C4-2B (cell line): Measurements from ENCODE around the gene DDX39B.
"Not testable (repeated sequence)": the region's sequence is repeated elsewhere in the genome, so short reads cannot be mapped to it uniquely, and the experiment has no call there.

Experiments
- H3K27ac ChIP-seq: fragments of 450-650 bp; 2 replicates; pipeline ENCODE4 v1.5.1; 2017
- CTCF ChIP-seq: fragments of 450-650 bp; conservative IDR thresholded peaks from 2 replicates; pipeline ENCODE4 v1.5.1; 2017; ENCODE audit warnings: mild to moderate bottlenecking
- ZFX ChIP-seq: fragments of 450-650 bp; IDR thresholded peaks from 2 replicates; pipeline ENCODE4 v1.6.1; 2017

DDX39B gene

GRCh38 chr6:31502586-31502985, 39.2 kb downstream of the DDX39B start:
- no peak overlapping the region for H3K27ac ChIP-seq
- TF ChIP-seq CTCF (no peak), ZFX (no peak)

GRCh38 chr6:31499648-31500047, 42.2 kb downstream of the DDX39B start:
- not testable (repeated sequence) for H3K27ac ChIP-seq

DNA sequence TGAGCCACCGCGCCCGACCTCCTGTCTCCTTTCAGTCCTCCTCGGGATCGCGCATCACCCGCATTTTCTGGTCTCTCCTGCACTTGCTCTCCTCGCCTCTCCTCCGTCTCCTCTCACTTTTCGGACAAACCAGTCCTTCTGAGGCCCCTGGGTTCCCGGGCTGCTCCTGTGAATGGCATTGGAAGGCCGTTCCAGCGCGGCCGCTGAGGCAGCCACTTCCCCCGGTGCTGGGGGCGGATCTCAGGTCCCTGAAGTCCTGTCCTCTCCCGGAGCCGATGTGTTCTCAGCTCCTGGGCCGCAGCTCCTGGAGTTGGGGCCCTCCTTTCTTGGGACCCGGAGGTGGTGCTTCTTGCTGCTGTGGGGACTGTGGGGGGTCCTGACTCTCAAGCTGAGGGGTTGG, 43.1 kb downstream of the DDX39B start:
- TF ChIP-seq CTCF (no peak), ZFX (no peak)
- no peak overlapping the region for H3K27ac ChIP-seq

GRCh38 chr6:31497531-31498476, 44.0 kb downstream of the DDX39B start, which contains the start of gene MICB:
TSS of gene MICB (plus strand) at chr6:31498145. CDS start at chr6:31498194, 49 bp downstream.
- TF ChIP-seq CTCF: no peak
- TF ChIP-seq ZFX: no peak
- no peak within 1 kb of the TSS for H3K27ac ChIP-seq

DNA sequence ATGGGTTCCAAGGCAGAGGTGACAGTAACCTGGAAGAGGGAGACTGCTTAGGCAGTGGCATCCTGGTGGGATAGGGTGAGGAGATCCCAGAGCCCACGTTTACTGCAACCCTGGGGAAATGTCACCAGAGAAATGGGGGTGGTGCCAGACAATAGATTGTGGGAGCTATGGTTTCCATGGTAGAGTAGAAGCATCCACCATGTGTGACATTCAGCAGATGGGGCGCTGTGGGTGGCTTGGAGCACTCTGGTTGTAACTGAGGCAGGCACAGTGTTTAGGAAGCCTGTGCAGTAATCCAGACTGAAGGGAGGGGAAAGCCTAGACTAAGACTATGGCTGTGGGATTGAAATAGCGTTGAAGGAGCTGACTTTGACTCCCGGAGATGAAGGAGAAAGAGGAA, 45.0 kb downstream of the DDX39B start:
- not testable (repeated sequence) for H3K27ac ChIP-seq

DNA sequence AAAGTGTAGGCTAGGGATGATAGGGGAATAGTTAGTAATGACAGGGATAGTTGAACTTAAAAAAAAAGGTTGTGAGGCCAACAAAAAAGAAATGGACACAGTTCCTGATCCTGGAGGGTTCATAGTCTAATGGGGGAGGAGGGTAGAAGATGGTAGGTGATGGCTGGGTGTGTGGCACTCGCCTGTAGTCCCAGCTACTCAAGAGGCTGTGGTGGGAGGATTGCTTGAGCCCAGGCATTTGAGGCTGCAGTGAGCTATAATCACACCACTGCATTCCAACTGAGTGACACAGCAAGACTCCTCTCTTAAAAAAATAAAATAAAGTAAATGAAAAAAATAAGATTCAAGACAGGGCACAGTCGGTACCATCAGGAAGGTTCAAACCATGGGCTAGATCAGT, 46.2 kb downstream of the DDX39B start:
- H3K27ac ChIP-seq: no peak overlapping the region
- no peak for TF ChIP-seq CTCF
- no peak for TF ChIP-seq ZFX

GRCh38 chr6:31493875-31494694, 47.7 kb downstream of the DDX39B start:
- no peak overlapping the region for H3K27ac ChIP-seq
- no peak for TF ChIP-seq ZFX
- peak; percentile 93 for TF ChIP-seq CTCF

- not testable (repeated sequence) for H3K27ac ChIP-seq
Observed at GRCh38 chr6:31493550-31493874, 48.3 kb downstream of the DDX39B start.
